GM12891 (cell line): ENCODE measurements around the gene C15orf62.

Source experiments
- PAX5 ChIP-seq: IDR thresholded peaks from 2 replicates; pipeline ENCODE4 v1.6.1; 2011; ENCODE audit warnings: low read length, moderate library complexity, mild to moderate bottlenecking; ENCODE audit not compliant: insufficient read depth, severe bottlenecking
- POLR2A ChIP-seq: IDR thresholded peaks from 2 replicates; pipeline ENCODE4 v1.6.1; 2011; ENCODE audit warnings: low read depth, low read length, control low read depth
- POLR2AphosphoS5 ChIP-seq: IDR thresholded peaks from 2 replicates; pipeline ENCODE4 v1.6.1; 2011; ENCODE audit warnings: low read depth, low read length, control low read depth
- POU2F2 ChIP-seq: IDR thresholded peaks from 2 replicates; pipeline ENCODE4 v1.6.1; 2011; ENCODE audit warnings: low read depth, mild to moderate bottlenecking, control low read depth, low read length, moderate library complexity
- TAF1 ChIP-seq: IDR thresholded peaks from 2 replicates; pipeline ENCODE4 v1.6.1; 2011; ENCODE audit warnings: low read depth, low read length, control low read depth

DNA sequence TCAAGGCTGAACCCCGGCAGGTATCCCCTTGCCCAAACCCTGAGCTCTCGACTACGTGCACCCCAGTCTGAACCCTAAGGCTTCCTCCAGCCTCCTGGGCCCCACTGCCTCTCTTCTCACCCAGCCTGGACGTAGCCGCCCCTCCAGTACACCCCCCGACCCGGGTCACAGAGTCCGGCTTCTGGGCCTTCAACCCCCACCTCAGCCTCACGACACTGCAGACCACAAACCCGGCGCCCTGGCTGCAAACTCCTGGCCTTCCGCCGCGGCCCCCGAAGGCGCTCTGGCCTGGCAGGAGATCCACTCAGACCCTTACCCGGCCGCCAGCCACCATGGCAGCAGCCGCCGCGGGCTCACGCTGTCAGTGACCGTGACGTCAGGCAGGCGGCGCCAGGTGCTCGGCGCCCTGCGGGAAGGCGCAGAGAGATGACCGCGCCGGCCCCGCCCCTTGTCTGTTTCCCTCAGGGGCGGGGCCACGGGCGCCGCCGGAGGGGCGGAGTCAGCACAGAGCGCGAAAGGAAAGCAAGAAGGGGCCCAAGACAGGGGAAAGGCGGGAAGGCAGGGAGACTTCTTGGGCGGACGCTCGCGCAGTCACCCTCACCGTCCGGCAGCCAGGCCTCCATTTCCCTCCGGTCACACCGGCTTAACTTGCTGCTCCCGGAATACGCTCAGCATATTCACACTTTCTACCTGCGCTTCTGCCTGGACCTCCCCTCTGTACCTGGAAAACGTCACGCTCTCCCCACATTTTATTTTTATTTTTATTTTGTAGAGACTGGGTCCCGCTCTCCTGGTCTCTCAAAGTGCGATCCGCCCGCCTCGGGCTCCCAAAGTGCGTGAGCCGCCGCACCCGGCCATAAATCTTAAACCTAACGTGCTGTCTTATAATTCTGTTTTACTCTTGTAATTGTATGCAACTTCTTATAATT lies 14.6 kb upstream of the C15orf62 start, which contains the start of gene RMDN3:
- TF ChIP-seq POLR2AphosphoS5 = peak; percentile 91
- peak; percentile 93 for TF ChIP-seq POLR2A
- no peak; the same call in 1 of the 2 replicates for TF ChIP-seq TAF1
- no peak for TF ChIP-seq PAX5
- no peak for TF ChIP-seq POU2F2
